CD14-positive monocyte (primary cell): ENCODE results near the gene ADPRM. TPM values are rescaled to one million over a fixed set of nuclear protein-coding genes. Genes with fewer than 3 reads are reported as not detected.

ENCODE experiments used
- DNase-seq, 3 donors: peaks; one replicate each; pipeline ENCODE4 v3.0.0-alpha.2; 2011 to 2022
- H2AFZ ChIP-seq: 2 replicates; pipeline ENCODE4 v1.6.0; 2012; ENCODE audit warnings: mild to moderate bottlenecking, low read depth, low read length, inconsistent platforms; ENCODE audit not compliant: insufficient read depth, poor library complexity, severe bottlenecking
- H3K27ac ChIP-seq, 2 donors: 1 replicate in 1 of 2; 2 replicates in 1 of 2; pipeline ENCODE4 v1.5.1; 2012 to 2013; ENCODE audit warnings: low read length in 2 of 2, control low read depth in 1 of 2, inconsistent platforms in 1 of 2, low read depth in 1 of 2, mild to moderate bottlenecking in 1 of 2
- H3K27me3 ChIP-seq, 2 donors: one replicate each; pipeline versions ENCODE4 v1.6.0 to v1.6.1; 2011 to 2013; ENCODE audit warnings: low read length in 2 of 2; ENCODE audit not compliant: control insufficient read depth in 2 of 2, insufficient read depth in 2 of 2
- H3K36me3 ChIP-seq, 2 donors: replicated peaks in 1 of 2; 1 replicate in 1 of 2; 2 replicates in 1 of 2; pipeline versions ENCODE4 v1.5.1 to v1.6.1; 2012 to 2013; ENCODE audit warnings: low read length in 2 of 2, control low read depth in 1 of 2, inconsistent platforms in 1 of 2, mild to moderate bottlenecking in 1 of 2; ENCODE audit not compliant: insufficient read depth in 2 of 2, control insufficient read depth in 1 of 2
- H3K4me1 ChIP-seq, 2 donors: 1 replicate in 1 of 2; 2 replicates in 1 of 2; pipeline versions ENCODE4 v1.5.1 to v1.6.1; 2012 to 2013; ENCODE audit warnings: low read length in 2 of 2, control low read depth in 1 of 2, inconsistent platforms in 1 of 2, mild to moderate bottlenecking in 1 of 2, moderate library complexity in 1 of 2; ENCODE audit not compliant: insufficient read depth in 2 of 2, control insufficient read depth in 1 of 2
- H3K4me2 ChIP-seq: replicated peaks from 2 replicates; pipeline ENCODE3; 2012; ENCODE audit warnings: low read length, moderate library complexity, mild to moderate bottlenecking; ENCODE audit not compliant: poor library complexity, severe bottlenecking; ENCODE audit errors: extremely low read depth
- H3K4me3 ChIP-seq, 3 experiments: fragments of 200-600 bp in 1 of 3; sonication (generic) in 1 of 3; replicated peaks in 1 of 3; 1 replicate in 2 of 3; 2 replicates in 1 of 3; pipeline ENCODE4 v1.5.1; 2011 to 2013; ENCODE audit warnings: low read length in 3 of 3, mild to moderate bottlenecking in 3 of 3, control low read depth in 2 of 3, low read depth in 2 of 3, inconsistent platforms in 1 of 3, moderate library complexity in 1 of 3
- H3K79me2 ChIP-seq: 2 replicates; pipeline ENCODE4 v1.6.0; 2012; ENCODE audit warnings: mild to moderate bottlenecking, control low read depth, inconsistent platforms, low read length, moderate library complexity; ENCODE audit not compliant: insufficient read depth
- H3K9ac ChIP-seq: 2 replicates; pipeline ENCODE4 v1.6.0; 2017; ENCODE audit warnings: low read length, mild to moderate bottlenecking; ENCODE audit not compliant: insufficient read depth, poor library complexity, severe bottlenecking
- H3K9me3 ChIP-seq, 2 donors: replicated peaks in 1 of 2; 1 replicate in 1 of 2; 2 replicates in 1 of 2; pipeline versions ENCODE4 v1.5.1 to v1.6.1; 2012 to 2013; ENCODE audit warnings: low read length in 2 of 2, control low read depth in 1 of 2; ENCODE audit not compliant: control insufficient read depth in 1 of 2, insufficient read depth in 1 of 2
- H4K20me1 ChIP-seq: 2 replicates; pipeline ENCODE4 v1.6.0; 2012; ENCODE audit warnings: mild to moderate bottlenecking, low read length, control low read depth, moderate library complexity; ENCODE audit not compliant: insufficient read depth
- H3K27ac Mint-ChIP-seq, 7 donors: one replicate each; pipeline ENCODE4 v1.8.0; 2020; ENCODE audit warnings: mild to moderate bottlenecking in 7 of 7, mixed read lengths in 7 of 7, moderate library complexity in 6 of 7, inconsistent platforms in 2 of 7
- H3K27me3 Mint-ChIP-seq, 3 donors: one replicate each; pipeline ENCODE4 v1.8.0; 2021 to 2022; ENCODE audit warnings: low read depth in 3 of 3, mild to moderate bottlenecking in 3 of 3, mixed read lengths in 3 of 3, moderate library complexity in 3 of 3, inconsistent platforms in 1 of 3
- H3K36me3 Mint-ChIP-seq, 2 donors: one replicate each; pipeline ENCODE4 v1.8.0; 2020; ENCODE audit warnings: mixed read lengths in 2 of 2, inconsistent platforms in 1 of 2, mild to moderate bottlenecking in 1 of 2
- H3K4me1 Mint-ChIP-seq: one replicate; pipeline ENCODE4 v1.8.0; 2020; ENCODE audit warnings: mild to moderate bottlenecking, mixed read lengths
- H3K4me3 Mint-ChIP-seq, 2 donors: one replicate each; pipeline ENCODE4 v1.8.0; 2020; ENCODE audit warnings: mild to moderate bottlenecking in 2 of 2, mixed read lengths in 2 of 2, moderate library complexity in 1 of 2
- H3K9me3 Mint-ChIP-seq, 7 donors: one replicate each; pipeline ENCODE4 v1.8.0; 2020 to 2022; ENCODE audit warnings: mixed read lengths in 7 of 7, mild to moderate bottlenecking in 6 of 7, moderate library complexity in 6 of 7, inconsistent platforms in 2 of 7
- WGBS: methylation state at CpG from one replicate; pipeline ENCODE4 v1.1.5; 2013; ENCODE audit warnings: missing lambda C conversion rate; ENCODE audit not compliant: insufficient coverage; 5-methylcytosine and 5-hydroxymethylcytosine counted together
- intact Hi-C, 2 donors: fragments of 100-400 bp; cut with micrococcal nuclease; formaldehyde crosslinking; loops; one replicate each; pipeline versions ENCODE4 v1.15.0 to v1.15.1; 2023
- polyA plus RNA-seq, 3 donors: library from polyadenylated mRNA; depleted of rRNA in 1 of 3; unstranded in 2 of 3; stranded (reverse) in 1 of 3; fragments of 300-500 nt in 2 of 3; fragments of >200 nt in 1 of 3; fragmentation: Illumina TruSeq in 2 of 3; gene quantifications; 1 replicate in 2 of 3; 2 replicates in 1 of 3; pipeline ENCODE4 v1.2.3, GENCODE V29; 2012 to 2021
- TF ChIP-seq, protein P1 (sequence below): fragments of 200-600 bp; IDR thresholded peaks from one replicate; pipeline ENCODE4 v1.8.0; 2022; ENCODE audit warnings: antibody characterized with exemption, mild to moderate bottlenecking

The ADPRM gene
- polyA plus RNA-seq, 3 donors = 6.0 to 9.3 (median 7.5) TPM

DNA sequence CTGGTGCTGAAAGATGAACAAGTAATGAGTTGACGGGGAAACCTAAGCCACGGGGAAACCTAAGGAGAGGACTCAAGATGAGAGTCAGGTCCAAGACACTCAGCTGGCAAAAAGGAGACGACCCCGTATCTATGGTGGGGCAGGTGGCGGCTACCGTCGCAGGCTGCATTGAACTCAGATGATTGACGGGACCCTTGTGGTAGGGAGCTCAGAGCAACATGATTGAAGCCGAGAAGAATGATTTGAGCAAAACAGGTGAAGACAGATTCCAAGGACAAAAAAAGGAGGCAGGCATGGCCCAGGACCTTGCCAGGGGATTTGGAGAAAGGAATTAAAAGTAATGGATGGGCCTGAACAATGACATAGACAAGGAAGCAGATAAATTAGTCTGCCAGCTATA lies 32.8 kb upstream of the ADPRM start:
- Histone ChIP-seq H3K27ac (no peak overlapping the region), H3K9me3 (no peaks in the 10 kb centered on the region), H3K27me3 (no peaks in the 10 kb centered on the region), H3K4me2 (no peak overlapping the region), H3K4me3 (no peak overlapping the region), H3K36me3 (no peaks in the 10 kb centered on the region), H3K79me2 (no peaks in the 10 kb centered on the region), H4K20me1 (no peaks in the 10 kb centered on the region), H3K4me1 (no peaks in the 10 kb centered on the region), H2AFZ (no peak overlapping the region), H3K9ac (no peak overlapping the region)
- DNase-seq = no peak
- H3K9me3 Mint-ChIP-seq = no peaks in the 10 kb centered on the region
- WGBS = 93% methylated on average over 7 of the region's 9 CpGs
- intact Hi-C loops = no loop called here
- TF ChIP-seq, protein P1, sequence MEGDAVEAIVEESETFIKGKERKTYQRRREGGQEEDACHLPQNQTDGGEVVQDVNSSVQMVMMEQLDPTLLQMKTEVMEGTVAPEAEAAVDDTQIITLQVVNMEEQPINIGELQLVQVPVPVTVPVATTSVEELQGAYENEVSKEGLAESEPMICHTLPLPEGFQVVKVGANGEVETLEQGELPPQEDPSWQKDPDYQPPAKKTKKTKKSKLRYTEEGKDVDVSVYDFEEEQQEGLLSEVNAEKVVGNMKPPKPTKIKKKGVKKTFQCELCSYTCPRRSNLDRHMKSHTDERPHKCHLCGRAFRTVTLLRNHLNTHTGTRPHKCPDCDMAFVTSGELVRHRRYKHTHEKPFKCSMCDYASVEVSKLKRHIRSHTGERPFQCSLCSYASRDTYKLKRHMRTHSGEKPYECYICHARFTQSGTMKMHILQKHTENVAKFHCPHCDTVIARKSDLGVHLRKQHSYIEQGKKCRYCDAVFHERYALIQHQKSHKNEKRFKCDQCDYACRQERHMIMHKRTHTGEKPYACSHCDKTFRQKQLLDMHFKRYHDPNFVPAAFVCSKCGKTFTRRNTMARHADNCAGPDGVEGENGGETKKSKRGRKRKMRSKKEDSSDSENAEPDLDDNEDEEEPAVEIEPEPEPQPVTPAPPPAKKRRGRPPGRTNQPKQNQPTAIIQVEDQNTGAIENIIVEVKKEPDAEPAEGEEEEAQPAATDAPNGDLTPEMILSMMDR = no peak
- no peaks in the 10 kb centered on the region for H3K27me3 Mint-ChIP-seq
- H3K27ac Mint-ChIP-seq = no peak overlapping the region
- no peak overlapping the region for H3K4me3 Mint-ChIP-seq
- H3K36me3 Mint-ChIP-seq = peaks cover 9 to 11% of the 10 kb centered on the region in 2 donors
- no peaks in the 10 kb centered on the region for H3K4me1 Mint-ChIP-seq

DNA sequence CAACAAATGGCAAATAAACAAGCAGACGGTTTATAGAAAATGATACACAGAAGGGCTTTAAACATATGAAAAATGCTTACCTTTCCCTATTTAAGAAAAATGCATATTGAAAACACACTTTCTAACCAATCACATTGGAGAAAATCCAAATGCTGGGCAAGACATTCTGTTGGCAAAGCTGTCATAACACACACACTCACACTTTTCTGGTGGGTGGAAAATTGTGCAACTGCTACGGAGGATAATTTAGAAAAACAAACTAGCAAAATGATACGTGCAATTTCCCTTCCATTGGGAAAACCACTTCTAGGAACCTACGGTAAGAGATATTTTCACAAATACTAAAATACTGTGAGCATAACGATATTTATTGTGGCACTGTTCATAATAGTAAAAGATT lies 30.5 kb upstream of the ADPRM start:
- H3K27me3 ChIP-seq = no peaks in the 10 kb centered on the region
- no peaks in the 10 kb centered on the region for H4K20me1 ChIP-seq
- no peaks in the 10 kb centered on the region for H3K79me2 ChIP-seq
- H3K9ac ChIP-seq = no peak overlapping the region
- Mint-ChIP-seq H3K27ac (peak overlapping the region in 1 of 7 donors; percentile 13), H3K9me3 (no peaks in the 10 kb centered on the region), H3K4me3 (no peak overlapping the region), H3K4me1 (no peaks in the 10 kb centered on the region), H3K36me3 (peaks cover 7 to 8% of the 10 kb centered on the region in 2 donors), H3K27me3 (no peaks in the 10 kb centered on the region)
- intact Hi-C loops = no loop called here
- no peak for DNase-seq
- no peak overlapping the region for H2AFZ ChIP-seq
- H3K4me1 ChIP-seq = no peaks in the 10 kb centered on the region
- H3K9me3 ChIP-seq = no peaks in the 10 kb centered on the region
- no peak overlapping the region for H3K4me3 ChIP-seq
- no peak overlapping the region for H3K4me2 ChIP-seq
- TF ChIP-seq, protein P1 = no peak
- no peaks in the 10 kb centered on the region for H3K36me3 ChIP-seq
- H3K27ac ChIP-seq = no peak overlapping the region
- WGBS = no CpG with 5 or more reads among the region's 5 CpGs
